ENCODE results near the gene ATP9B. TPM values are rescaled to one million over a fixed set of nuclear protein-coding genes. Genes with fewer than 3 reads are reported as not detected.

ATP9B gene
- total RNA-seq, 1 donor from 2014 or later, result 48.6 TPM

GRCh38 chr18:79092874-79093273 is 23.7 kb downstream of the ATP9B start:
- intact Hi-C loops (cut with DNase I), result no loop called here
- DNase-seq, result no peak
- Histone ChIP-seq H3K4me1 (peaks cover 7% of the 10 kb centered on the region), H3K4me3 (no peak overlapping the region), H3K9me3 (no peaks in the 10 kb centered on the region), H3K36me3 (no peaks in the 10 kb centered on the region), H3K27ac (no peak overlapping the region), H3K27me3 (ENCODE audit: low read depth) (no peaks in the 10 kb centered on the region)
- TF ChIP-seq CTCF (IDR thresholded peaks at IDR 0.05), result no peak
- no peak for ATAC-seq

- Histone ChIP-seq H3K27me3 (ENCODE audit: low read depth) (no peaks in the 10 kb centered on the region), H3K27ac (no peak overlapping the region), H3K9me3 (no peaks in the 10 kb centered on the region), H3K36me3 (no peaks in the 10 kb centered on the region), H3K4me1 (peaks cover 7% of the 10 kb centered on the region), H3K4me3 (no peak overlapping the region)
- no peak for TF ChIP-seq CTCF (IDR thresholded peaks at IDR 0.05)
- no peak for ATAC-seq
- intact Hi-C loops (cut with DNase I), result no loop called here
- no peak for DNase-seq
These were observed 24.8 kb downstream of the ATP9B start for GRCh38 chr18:79093986-79094385.

GRCh38 chr18:79095216-79095615 is 26.0 kb downstream of the ATP9B start:
- DNase-seq (no peak), ATAC-seq (no peak)
- no peaks in the 10 kb centered on the region for H3K9me3 ChIP-seq
- H3K27ac ChIP-seq, result no peak overlapping the region
- no peaks in the 10 kb centered on the region for H3K27me3 ChIP-seq (ENCODE audit: low read depth)
- intact Hi-C loops (cut with DNase I), result no loop called here
- H3K36me3 ChIP-seq, result no peaks in the 10 kb centered on the region
- no peak overlapping the region for H3K4me3 ChIP-seq
- no peak for TF ChIP-seq CTCF (IDR thresholded peaks at IDR 0.05)
- H3K4me1 ChIP-seq, result peaks cover 7% of the 10 kb centered on the region

- Histone ChIP-seq H3K36me3 (no peaks in the 10 kb centered on the region), H3K4me1 (no peaks in the 10 kb centered on the region), H3K4me3 (no peak overlapping the region), H3K27ac (no peak overlapping the region), H3K27me3 (ENCODE audit: low read depth) (no peaks in the 10 kb centered on the region), H3K9me3 (no peaks in the 10 kb centered on the region)
- DNase-seq, result no peak
- no peak for TF ChIP-seq CTCF (IDR thresholded peaks at IDR 0.05)
- intact Hi-C loops (cut with DNase I), result no loop called here
- ATAC-seq, result no peak
These were observed 31.8 kb downstream of the ATP9B start for GRCh38 chr18:79100944-79101343.

- ATAC-seq, result no peak
These were observed 33.7 kb downstream of the ATP9B start for GRCh38 chr18:79102886-79103285.

More at GRCh38 chr18:79102886-79103285, 33.7 kb downstream of the ATP9B start:
- no peaks in the 10 kb centered on the region for H3K9me3 ChIP-seq
- intact Hi-C loops (cut with DNase I), result no loop called here
- H3K27me3 ChIP-seq (ENCODE audit: low read depth), result no peaks in the 10 kb centered on the region
- DNase-seq, result no peak
- H3K4me1 ChIP-seq, result no peaks in the 10 kb centered on the region
- no peak overlapping the region for H3K27ac ChIP-seq
- no peaks in the 10 kb centered on the region for H3K36me3 ChIP-seq
- H3K4me3 ChIP-seq, result no peak overlapping the region
- no peak for TF ChIP-seq CTCF (IDR thresholded peaks at IDR 0.05)
